GM12875 (cell line): ENCODE measurements around the gene PITRM1.
A peak's percentile ranks its signal among the peaks of the same experiment; 100 is the strongest.
"Not testable (repeated sequence)": the region's sequence is repeated elsewhere in the genome, so short reads cannot be mapped to it uniquely, and the experiment has no call there.

Experiments
- H3K4me3 ChIP-seq: one replicate; pipeline ENCODE4 v1.5.1; 2011; ENCODE audit warnings: low read depth, low read length, control low read depth
- TF ChIP-seq, protein P1 (sequence below): IDR thresholded peaks from 2 replicates; pipeline ENCODE4 v1.5.1; 2011; ENCODE audit warnings: low read depth, mild to moderate bottlenecking, control low read depth, inconsistent platforms, low read length, moderate library complexity, borderline replicate concordance; ENCODE audit not compliant: insufficient read depth

The PITRM1 gene

DNA sequence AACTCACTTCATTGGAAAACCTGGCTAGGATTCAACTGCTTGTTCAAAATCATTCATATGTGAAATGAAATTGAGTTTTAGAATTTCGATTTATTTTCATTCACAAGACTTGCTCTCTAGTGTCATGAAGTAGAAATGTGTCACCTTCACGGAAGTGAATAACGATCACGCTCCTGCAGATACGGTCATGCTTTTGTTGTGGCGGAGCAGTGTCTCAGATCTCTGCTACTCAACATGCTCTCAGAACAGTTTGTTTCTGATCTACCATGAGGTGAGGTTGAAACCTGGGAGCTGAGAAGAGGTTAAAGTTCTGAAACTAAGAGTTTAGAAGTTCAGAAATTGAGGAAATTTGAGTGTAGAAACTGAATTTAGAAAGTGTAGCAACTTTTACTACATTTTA is 13.8 kb upstream of the PITRM1 start:
- H3K4me3 ChIP-seq: no peak overlapping the region
- TF ChIP-seq, protein P1, sequence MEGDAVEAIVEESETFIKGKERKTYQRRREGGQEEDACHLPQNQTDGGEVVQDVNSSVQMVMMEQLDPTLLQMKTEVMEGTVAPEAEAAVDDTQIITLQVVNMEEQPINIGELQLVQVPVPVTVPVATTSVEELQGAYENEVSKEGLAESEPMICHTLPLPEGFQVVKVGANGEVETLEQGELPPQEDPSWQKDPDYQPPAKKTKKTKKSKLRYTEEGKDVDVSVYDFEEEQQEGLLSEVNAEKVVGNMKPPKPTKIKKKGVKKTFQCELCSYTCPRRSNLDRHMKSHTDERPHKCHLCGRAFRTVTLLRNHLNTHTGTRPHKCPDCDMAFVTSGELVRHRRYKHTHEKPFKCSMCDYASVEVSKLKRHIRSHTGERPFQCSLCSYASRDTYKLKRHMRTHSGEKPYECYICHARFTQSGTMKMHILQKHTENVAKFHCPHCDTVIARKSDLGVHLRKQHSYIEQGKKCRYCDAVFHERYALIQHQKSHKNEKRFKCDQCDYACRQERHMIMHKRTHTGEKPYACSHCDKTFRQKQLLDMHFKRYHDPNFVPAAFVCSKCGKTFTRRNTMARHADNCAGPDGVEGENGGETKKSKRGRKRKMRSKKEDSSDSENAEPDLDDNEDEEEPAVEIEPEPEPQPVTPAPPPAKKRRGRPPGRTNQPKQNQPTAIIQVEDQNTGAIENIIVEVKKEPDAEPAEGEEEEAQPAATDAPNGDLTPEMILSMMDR: no peak

DNA sequence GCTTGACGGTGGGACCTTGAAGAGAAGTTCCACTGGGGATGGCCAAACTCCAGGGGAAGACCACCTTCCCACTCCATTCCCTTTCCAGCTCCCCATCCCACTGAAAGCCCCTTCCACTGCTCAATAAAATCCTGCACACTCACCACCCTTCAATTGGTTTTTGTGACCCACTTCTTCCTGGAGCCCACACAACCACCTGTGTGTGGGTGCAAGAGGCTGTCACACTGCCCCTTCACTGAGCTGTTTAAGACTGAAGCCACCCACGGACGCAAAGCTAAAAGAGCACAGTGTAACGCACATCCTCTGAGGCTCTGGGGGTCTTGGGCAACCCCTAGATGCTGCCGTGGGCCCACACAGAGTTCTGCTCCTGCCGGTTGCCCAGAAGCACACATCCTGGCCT is 12.8 kb upstream of the PITRM1 start:
- TF ChIP-seq, protein P1: no peak
- H3K4me3 ChIP-seq: no peak overlapping the region

GRCh38 chr10:3180355-3181025 is 7.9 kb upstream of the PITRM1 start:
- no peak overlapping the region for H3K4me3 ChIP-seq
- TF ChIP-seq, protein P1: no peak

- TF ChIP-seq, protein P1: no peak
- no peak overlapping the region for H3K4me3 ChIP-seq
Observed at GRCh38 chr10:3179174-3179573, 6.6 kb upstream of the PITRM1 start.

DNA sequence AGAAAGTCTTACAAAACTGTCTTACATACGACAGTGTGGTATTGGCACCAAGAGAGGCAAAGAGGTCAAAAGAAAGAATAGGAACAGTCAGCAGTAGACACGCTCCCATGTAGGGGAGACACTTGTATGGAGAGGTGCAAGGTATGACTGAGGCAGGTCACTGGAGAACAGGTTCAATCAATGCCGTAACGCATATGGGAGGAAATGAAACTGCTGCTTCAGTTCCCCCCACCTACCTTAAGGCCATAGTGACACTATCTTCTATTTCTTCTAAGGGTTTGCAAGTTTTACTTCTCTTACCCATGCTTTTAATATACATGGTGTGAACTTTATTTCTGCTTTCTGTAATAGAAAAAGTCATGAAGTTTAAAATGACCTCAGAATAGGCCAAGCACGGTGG is 5.5 kb upstream of the PITRM1 start:
- TF ChIP-seq, protein P1: no peak
- no peak overlapping the region for H3K4me3 ChIP-seq

- TF ChIP-seq, protein P1: no peak
- H3K4me3 ChIP-seq: peak overlapping the region; percentile 43
Observed at GRCh38 chr10:3173171-3173878, 743 bp upstream of the PITRM1 start.

DNA sequence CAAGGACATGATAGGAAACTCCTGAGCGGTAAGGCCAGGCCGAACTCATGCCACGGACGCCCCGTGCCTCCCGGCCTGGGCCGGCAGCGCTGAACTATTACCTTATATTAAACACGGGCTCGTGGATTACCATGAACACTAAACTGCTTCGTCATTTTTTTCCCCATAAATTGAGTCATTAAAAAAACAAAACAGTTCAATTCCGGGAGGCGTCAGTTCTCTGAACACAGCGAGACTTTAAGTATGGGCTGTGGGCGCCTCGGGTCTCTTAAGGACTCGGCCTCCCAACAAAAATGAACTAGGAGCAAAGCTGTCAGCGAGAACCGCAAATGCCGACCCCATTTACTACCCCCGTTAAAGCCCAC is 519 bp downstream of the PITRM1 start:
- H3K4me3 ChIP-seq: peak overlapping the region; percentile 91
- TF ChIP-seq, protein P1: no peak

DNA sequence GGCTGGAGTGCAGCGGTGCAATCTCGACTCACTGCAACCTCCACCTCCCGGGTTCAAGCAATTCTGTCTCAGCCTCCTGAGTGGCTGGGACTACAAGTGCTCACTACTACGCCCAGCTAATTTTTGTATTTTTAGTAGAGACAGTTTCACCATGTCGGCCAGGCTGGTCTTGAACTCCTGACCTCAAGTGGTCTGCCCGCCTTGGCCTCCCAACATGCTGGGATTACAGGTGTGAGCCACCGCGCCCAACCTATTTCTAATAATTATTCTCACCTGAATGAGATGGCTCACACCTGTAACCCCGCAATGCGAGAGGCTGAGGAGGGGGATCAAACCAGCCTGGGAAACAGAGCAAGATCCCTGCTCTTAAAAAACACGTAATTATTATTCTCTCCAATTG is 1.1 kb downstream of the PITRM1 start:
- not testable (repeated sequence) for H3K4me3 ChIP-seq
